Measurements from ENCODE around the gene SIK1.

GRCh38 chr21:43370091-43370658 is 56.8 kb downstream of the SIK1 start:
- TF ChIP-seq CTCF (IDR thresholded peaks at IDR 0.05; ENCODE audit: insufficient read depth, low read length, poor library complexity, severe bottlenecking) (no peak), EZH2phosphoT487 (conservative IDR thresholded peaks at IDR 0.05; ENCODE audit: low read length) (no peak)

All from SU-DHL-6 (cell line).